ENCODE measurements around the gene TMEM242. TPM values are rescaled to one million over a fixed set of nuclear protein-coding genes. Genes with fewer than 3 reads are reported as not detected.

Gene TMEM242
- total and polyA plus RNA-seq, 10 of the 15 experiments (the other 5 are each of a cell fraction or from before 2014, with no cell fraction given), result 2.8 to 9.8 (median 5.5) TPM

DNA sequence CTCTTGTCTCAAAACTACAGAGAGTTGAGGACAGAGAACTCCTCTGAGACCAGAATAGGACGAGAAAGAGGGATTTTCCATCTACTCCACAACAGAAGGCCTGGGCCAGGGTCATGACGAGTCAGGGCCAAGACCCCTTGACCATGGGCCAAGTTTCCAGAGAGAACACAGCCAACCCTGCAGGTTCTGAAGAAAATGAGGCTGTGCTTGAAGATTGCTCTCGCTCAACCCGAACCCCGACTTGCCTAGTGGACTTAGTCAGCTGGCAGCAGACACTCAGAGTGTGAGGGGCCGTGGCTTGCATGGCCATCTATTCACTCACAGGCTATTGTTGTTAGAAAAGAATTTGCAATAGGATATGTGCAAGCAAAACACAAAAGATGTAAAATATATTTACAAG is 54.5 kb downstream of the TMEM242 start (continued):
- no peak for TF ChIP-seq NR2C2 (IDR thresholded peaks at IDR 0.05; ENCODE audit: borderline replicate concordance, control insufficient read depth, insufficient read length, low read depth)
- TF ChIP-seq BRCA1 (IDR thresholded peaks at IDR 0.05; ENCODE audit: low read depth, low read length), result no peak
- TF ChIP-seq EED (IDR thresholded peaks at IDR 0.05; ENCODE audit: low read depth), result no peak
- no peak for TF ChIP-seq MXI1 (IDR thresholded peaks at IDR 0.05; ENCODE audit: low read depth, low read length)
- TF ChIP-seq FOXK2 (IDR thresholded peaks at IDR 0.05), result no peak
- no peak for TF ChIP-seq SPI1 (IDR thresholded peaks at IDR 0.05; ENCODE audit: borderline replicate concordance, insufficient read depth, low read depth, low read length)
- TF ChIP-seq MYB (IDR thresholded peaks at IDR 0.05; ENCODE audit: borderline replicate concordance, low read depth, low read length), result no peak
- TF ChIP-seq WRNIP1 (IDR thresholded peaks at IDR 0.05; ENCODE audit: borderline replicate concordance, low read depth, low read length), result no peak
- TF ChIP-seq NBN (IDR thresholded peaks at IDR 0.05), result no peak

DNA sequence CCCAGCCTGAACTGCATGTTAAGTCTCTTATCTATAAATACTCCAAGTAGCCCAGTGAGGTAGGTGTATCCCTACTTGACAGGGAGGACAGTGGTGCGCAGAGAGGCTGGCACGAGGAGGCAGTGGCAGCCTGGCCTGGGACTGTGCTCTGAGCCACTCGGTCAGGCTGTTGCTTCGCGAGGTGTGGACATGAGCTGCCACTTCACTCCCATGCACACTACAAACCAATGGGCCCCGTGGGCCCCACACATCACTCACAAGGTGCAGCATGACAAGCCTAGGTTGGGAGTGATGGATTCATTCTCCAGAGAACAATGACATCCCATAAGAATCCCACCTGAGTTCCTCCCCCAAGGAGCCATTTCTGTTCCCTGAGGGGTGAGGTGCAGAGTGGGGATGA is 54.9 kb downstream of the TMEM242 start:
- no peak overlapping the region for H3K4me3 ChIP-seq
- POLR2A ChIA-PET, result no interaction called here
- WGBS (ENCODE audit: insufficient coverage, insufficient replicate concordance, low lambda C conversion rate, missing lambda C conversion rate), result 39% methylated on average over 6 of the region's 6 CpGs
- in situ Hi-C loops (cut with MboI), result no loop called here
- CTCF ChIA-PET, result no interaction called here
- H3K9ac ChIP-seq (ENCODE audit: control insufficient read depth, insufficient read depth, low read length), result no peak overlapping the region
- intact Hi-C loops (cut with micrococcal nuclease; ENCODE audit: unreplicated experiment), result no loop called here
- RAD21 ChIA-PET (ENCODE audit: unreplicated experiment), result interaction anchor here (0.6 kb wide), 1 partner anchor 23 kb away, joined by 4 read pairs; no protein-coding TSS in a partner anchor
- no peak overlapping the region for H3K4me2 ChIP-seq (ENCODE audit: control insufficient read depth, insufficient read depth)
- H3K79me2 ChIP-seq (ENCODE audit: control insufficient read depth, insufficient read depth, low read length), result no peaks in the 10 kb centered on the region
- DNase-seq (ENCODE audit: low read depth, low spot score) (no peak), ATAC-seq (no peak), FAIRE-seq (no peak)
- no peak overlapping the region for H2AFZ ChIP-seq (ENCODE audit: control insufficient read depth, low read depth, low read length)
- peaks cover 4% of the 10 kb centered on the region; the same call in 1 of the 3 replicates for H3K9me3 ChIP-seq (replicated peaks; ENCODE audit: control insufficient read depth, insufficient read depth, low read length)
- BruUV-seq (replicated peaks), result no TSS peak
- SMC1A ChIA-PET (ENCODE audit: uncharacterized antibody, unreplicated experiment), result no interaction called here
- no peak overlapping the region for H3K27ac ChIP-seq (ENCODE audit: control insufficient read depth, insufficient read depth)
- TF ChIP-seq NRF1 (conservative IDR thresholded peaks at IDR 0.05; ENCODE audit: low read depth, low read length), result no peak
- TF ChIP-seq, protein P1, sequence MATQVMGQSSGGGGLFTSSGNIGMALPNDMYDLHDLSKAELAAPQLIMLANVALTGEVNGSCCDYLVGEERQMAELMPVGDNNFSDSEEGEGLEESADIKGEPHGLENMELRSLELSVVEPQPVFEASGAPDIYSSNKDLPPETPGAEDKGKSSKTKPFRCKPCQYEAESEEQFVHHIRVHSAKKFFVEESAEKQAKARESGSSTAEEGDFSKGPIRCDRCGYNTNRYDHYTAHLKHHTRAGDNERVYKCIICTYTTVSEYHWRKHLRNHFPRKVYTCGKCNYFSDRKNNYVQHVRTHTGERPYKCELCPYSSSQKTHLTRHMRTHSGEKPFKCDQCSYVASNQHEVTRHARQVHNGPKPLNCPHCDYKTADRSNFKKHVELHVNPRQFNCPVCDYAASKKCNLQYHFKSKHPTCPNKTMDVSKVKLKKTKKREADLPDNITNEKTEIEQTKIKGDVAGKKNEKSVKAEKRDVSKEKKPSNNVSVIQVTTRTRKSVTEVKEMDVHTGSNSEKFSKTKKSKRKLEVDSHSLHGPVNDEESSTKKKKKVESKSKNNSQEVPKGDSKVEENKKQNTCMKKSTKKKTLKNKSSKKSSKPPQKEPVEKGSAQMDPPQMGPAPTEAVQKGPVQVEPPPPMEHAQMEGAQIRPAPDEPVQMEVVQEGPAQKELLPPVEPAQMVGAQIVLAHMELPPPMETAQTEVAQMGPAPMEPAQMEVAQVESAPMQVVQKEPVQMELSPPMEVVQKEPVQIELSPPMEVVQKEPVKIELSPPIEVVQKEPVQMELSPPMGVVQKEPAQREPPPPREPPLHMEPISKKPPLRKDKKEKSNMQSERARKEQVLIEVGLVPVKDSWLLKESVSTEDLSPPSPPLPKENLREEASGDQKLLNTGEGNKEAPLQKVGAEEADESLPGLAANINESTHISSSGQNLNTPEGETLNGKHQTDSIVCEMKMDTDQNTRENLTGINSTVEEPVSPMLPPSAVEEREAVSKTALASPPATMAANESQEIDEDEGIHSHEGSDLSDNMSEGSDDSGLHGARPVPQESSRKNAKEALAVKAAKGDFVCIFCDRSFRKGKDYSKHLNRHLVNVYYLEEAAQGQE (IDR thresholded peaks at IDR 0.05; ENCODE audit: low read depth, low read length), result no peak
- no peaks in the 10 kb centered on the region for H3K36me3 ChIP-seq (ENCODE audit: control insufficient read depth in 2 of 2, insufficient read depth in 2 of 2, low read length in 1 of 2)
- H3K4me1 ChIP-seq (ENCODE audit: control insufficient read depth, insufficient read depth, low read length), result no peaks in the 10 kb centered on the region
- H3K27me3 ChIP-seq (replicated peaks in 1 of 2; ENCODE audit: control insufficient read depth in 2 of 2, insufficient read depth in 2 of 2, low read length in 1 of 2), result no peaks in the 10 kb centered on the region; a peak in 2 of 4 replicates
- no peaks in the 10 kb centered on the region for H4K20me1 ChIP-seq (ENCODE audit: control insufficient read depth, insufficient read depth)
